KBM-7 (cell line): ENCODE measurements around the gene UGT1A3.
"Not testable (repeated sequence)": the region's sequence is repeated elsewhere in the genome, so short reads cannot be mapped to it uniquely, and the experiment has no call there.

ENCODE experiments used
- DNase-seq: peaks from one replicate; pipeline ENCODE4 v3.0.0-alpha.2; 2015
- in situ Hi-C: fragments of 300-500 bp; cut with MboI; formaldehyde crosslinking; loops from 2 replicates; pipeline ENCODE4 v1.14.3; 2020; ENCODE audit warnings: low sequenced_read_pairs, low pct_unique_long_range_greater_than_20kb, mixed read lengths

Gene UGT1A3

GRCh38 chr2:233751212-233752009 is 22.6 kb downstream of the UGT1A3 start:
- in situ Hi-C loops, DNase-seq: not testable (repeated sequence)

- no peak for DNase-seq
- in situ Hi-C loops: no loop called here
Observed at GRCh38 chr2:233754872-233755611, 26.2 kb downstream of the UGT1A3 start.

GRCh38 chr2:233756429-233757081 is 27.7 kb downstream of the UGT1A3 start:
- no peak for DNase-seq
- in situ Hi-C loops: no loop called here

GRCh38 chr2:233758141-233758540 is 29.3 kb downstream of the UGT1A3 start:
- no peak for DNase-seq
- in situ Hi-C loops: no loop called here

- DNase-seq: no peak
- in situ Hi-C loops: no loop called here
Observed at GRCh38 chr2:233758849-233759248, 30.0 kb downstream of the UGT1A3 start.

- no peak for DNase-seq
- in situ Hi-C loops: no loop called here
Observed at GRCh38 chr2:233760043-233760442, 31.2 kb downstream of the UGT1A3 start, which contains the start of gene UGT1A1. TSS of gene UGT1A1 (plus strand) at chr2:233760270. CDS start at chr2:233760288, 18 bp downstream.

- in situ Hi-C loops: no loop called here
- DNase-seq: no peak
Observed at GRCh38 chr2:233761040-233761769, 32.4 kb downstream of the UGT1A3 start.

GRCh38 chr2:233764264-233764663 is 35.4 kb downstream of the UGT1A3 start:
- in situ Hi-C loops: no loop called here
- DNase-seq: no peak

GRCh38 chr2:233764761-233765160 is 35.9 kb downstream of the UGT1A3 start:
- in situ Hi-C loops: no loop called here
- no peak for DNase-seq

- no peak for DNase-seq
- in situ Hi-C loops: no loop called here
Observed at GRCh38 chr2:233766416-233766815, 37.6 kb downstream of the UGT1A3 start.

GRCh38 chr2:233768076-233768475 is 39.2 kb downstream of the UGT1A3 start:
- DNase-seq: no peak

GRCh38 chr2:233769260-233769659 is 40.4 kb downstream of the UGT1A3 start:
- in situ Hi-C loops: no loop called here
- no peak for DNase-seq

More at GRCh38 chr2:233768076-233768475, 39.2 kb downstream of the UGT1A3 start:
- in situ Hi-C loops: no loop called here

GRCh38 chr2:233772153-233772552 is 43.3 kb downstream of the UGT1A3 start:
- in situ Hi-C loops: no loop called here
- DNase-seq: no peak

- no peak for DNase-seq
- in situ Hi-C loops: no loop called here
Observed at GRCh38 chr2:233772583-233772982, 43.7 kb downstream of the UGT1A3 start.

- in situ Hi-C loops: no loop called here
- no peak for DNase-seq
Observed at GRCh38 chr2:233773854-233774253, 45.0 kb downstream of the UGT1A3 start.

GRCh38 chr2:233775414-233775813 is 46.6 kb downstream of the UGT1A3 start:
- DNase-seq: no peak
- in situ Hi-C loops: no loop called here

GRCh38 chr2:233778030-233778429 is 49.2 kb downstream of the UGT1A3 start, which contains the start of gene MROH2A:
TSS of gene MROH2A (plus strand) at chr2:233778330. CDS start at chr2:233779359, 1,029 bp downstream.
- in situ Hi-C loops: no loop called here

GRCh38 chr2:233779722-233780121 is 50.9 kb downstream of the UGT1A3 start:
- DNase-seq: no peak
- in situ Hi-C loops: no loop called here

More at GRCh38 chr2:233778030-233778429, 49.2 kb downstream of the UGT1A3 start, which contains the start of gene MROH2A:
- DNase-seq: no peak

- in situ Hi-C loops: no loop called here
- no peak for DNase-seq
Observed at GRCh38 chr2:233780771-233781170, 51.9 kb downstream of the UGT1A3 start.
